ENCODE data around the gene C1QTNF8.

Gene C1QTNF8

DNA sequence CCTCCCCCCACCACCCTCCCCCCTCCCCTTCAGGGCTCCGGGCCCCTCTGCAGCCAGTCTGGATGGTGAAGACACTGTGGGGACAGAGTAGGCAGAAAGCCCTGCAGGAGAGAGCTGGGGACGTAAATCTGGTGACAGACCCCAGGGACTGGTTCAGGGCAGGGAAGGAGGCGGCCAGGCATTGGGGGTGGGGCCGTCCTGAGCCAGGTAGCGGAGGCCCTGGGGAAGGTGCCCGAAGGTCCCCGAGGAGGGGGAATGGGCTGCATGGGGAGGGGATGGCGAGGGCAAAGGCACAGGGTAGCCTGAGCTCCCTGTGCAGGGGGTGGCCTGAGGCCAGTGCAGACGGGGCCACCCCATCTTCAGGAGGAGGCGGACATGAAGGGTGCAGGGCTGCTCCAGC, 30.5 kb upstream of the C1QTNF8 start:
- H3K4me1 ChIP-seq (ENCODE audit: insufficient read depth, low read length) = no peaks in the 10 kb centered on the region
- 77% methylated on average over 10 of the region's 10 CpGs for WGBS
- no peaks in the 10 kb centered on the region for H3K36me3 ChIP-seq (ENCODE audit: insufficient read depth, low read length)

DNA sequence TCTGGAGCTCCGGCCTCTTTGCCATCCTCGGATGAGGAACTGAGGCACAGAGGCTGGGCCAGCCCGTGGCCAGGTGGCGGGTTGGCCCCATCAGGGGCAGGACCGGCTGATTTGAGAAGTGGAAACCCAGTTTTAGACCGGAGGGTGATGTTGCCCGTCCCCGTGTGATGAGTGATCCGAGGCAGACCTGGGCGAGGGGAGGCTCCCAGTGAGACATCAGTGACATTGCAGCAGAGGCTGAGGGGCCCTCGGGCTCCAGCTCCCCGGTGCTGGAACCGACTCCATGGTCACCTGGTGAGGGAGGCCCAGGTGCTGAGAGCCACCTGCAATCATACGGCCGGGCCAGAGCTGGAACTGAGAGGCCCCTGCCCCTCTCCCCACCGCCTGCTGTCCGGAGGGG, 30.0 kb upstream of the C1QTNF8 start:
- no peaks in the 10 kb centered on the region for H3K27me3 ChIP-seq (ENCODE audit: insufficient read depth, low read length)
- H3K9ac ChIP-seq (ENCODE audit: low read depth, low read length) = no peak overlapping the region
- H3K36me3 ChIP-seq (ENCODE audit: insufficient read depth, low read length) = no peaks in the 10 kb centered on the region
- H3K4me3 ChIP-seq (ENCODE audit: low read length) = no peak overlapping the region
- no peaks in the 10 kb centered on the region for H3K4me1 ChIP-seq (ENCODE audit: insufficient read depth, low read length)
- WGBS = 91% methylated on average over 17 of the region's 17 CpGs
- H3K27ac ChIP-seq (ENCODE audit: low read depth, low read length) = no peak overlapping the region
- H3K9me3 ChIP-seq (ENCODE audit: insufficient read depth, low read depth, low read length) = no peaks in the 10 kb centered on the region

More for the DNA sequence above, 30.5 kb upstream of the C1QTNF8 start:
- Histone ChIP-seq H3K27me3 (ENCODE audit: insufficient read depth, low read length) (no peaks in the 10 kb centered on the region), H3K9ac (ENCODE audit: low read depth, low read length) (no peak overlapping the region), H3K27ac (ENCODE audit: low read depth, low read length) (no peak overlapping the region), H3K4me3 (ENCODE audit: low read length) (no peak overlapping the region), H3K9me3 (ENCODE audit: insufficient read depth, low read depth, low read length) (no peaks in the 10 kb centered on the region)

DNA sequence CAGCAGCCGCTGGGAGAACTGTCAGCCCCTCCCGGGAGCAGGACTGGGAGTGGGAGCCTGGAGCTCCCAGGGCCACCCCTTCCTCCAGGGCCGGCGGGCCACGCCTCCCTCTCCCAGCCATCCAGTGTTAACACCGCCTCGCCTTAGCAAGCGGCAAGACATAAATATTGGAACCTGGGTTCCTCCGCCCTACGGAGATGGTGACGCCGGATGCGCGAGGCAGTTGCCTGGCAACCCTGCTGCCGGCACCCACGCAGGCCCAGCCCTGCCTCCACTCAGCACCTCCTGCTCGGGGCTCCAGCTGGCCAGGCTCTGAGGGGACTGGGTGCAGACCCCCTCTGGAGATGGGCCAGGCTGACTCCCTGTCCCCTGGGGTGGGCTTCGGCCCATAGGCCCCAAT, 29.4 kb upstream of the C1QTNF8 start:
- 89% methylated on average over 18 of the region's 18 CpGs for WGBS
- no peaks in the 10 kb centered on the region for H3K9me3 ChIP-seq (ENCODE audit: insufficient read depth, low read depth, low read length)
- no peaks in the 10 kb centered on the region for H3K4me1 ChIP-seq (ENCODE audit: insufficient read depth, low read length)
- no peak overlapping the region for H3K9ac ChIP-seq (ENCODE audit: low read depth, low read length)
- H3K36me3 ChIP-seq (ENCODE audit: insufficient read depth, low read length) = no peaks in the 10 kb centered on the region
- H3K4me3 ChIP-seq (ENCODE audit: low read length) = no peak overlapping the region
- no peak overlapping the region for H3K27ac ChIP-seq (ENCODE audit: low read depth, low read length)
- H3K27me3 ChIP-seq (ENCODE audit: insufficient read depth, low read length) = no peaks in the 10 kb centered on the region

DNA sequence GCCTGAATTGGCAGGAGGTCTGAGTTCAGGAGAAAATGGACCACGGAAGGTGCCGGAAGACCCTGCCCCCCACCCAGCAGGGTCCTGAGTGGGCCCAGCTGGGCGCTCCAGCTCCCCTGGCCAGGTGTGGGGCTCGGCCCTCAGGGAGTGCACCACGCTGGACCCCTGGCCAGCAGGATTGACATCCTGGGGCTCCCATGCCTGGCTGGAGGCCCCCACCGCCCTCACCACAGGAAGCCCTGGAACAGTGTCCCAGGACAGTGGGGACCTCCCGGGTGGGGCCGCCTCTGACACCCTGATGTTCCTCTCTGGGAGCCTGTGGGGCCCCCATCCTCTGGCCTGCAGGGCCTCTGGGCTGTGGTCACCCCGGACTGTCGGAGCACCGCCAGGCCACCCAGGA, 28.8 kb upstream of the C1QTNF8 start:
- Histone ChIP-seq H3K4me1 (ENCODE audit: insufficient read depth, low read length) (no peaks in the 10 kb centered on the region), H3K9ac (ENCODE audit: low read depth, low read length) (no peak overlapping the region), H3K36me3 (ENCODE audit: insufficient read depth, low read length) (no peaks in the 10 kb centered on the region), H3K27ac (ENCODE audit: low read depth, low read length) (no peak overlapping the region), H3K27me3 (ENCODE audit: insufficient read depth, low read length) (no peaks in the 10 kb centered on the region), H3K4me3 (ENCODE audit: low read length) (no peak overlapping the region), H3K9me3 (ENCODE audit: insufficient read depth, low read depth, low read length) (no peaks in the 10 kb centered on the region)
- WGBS = 94% methylated on average over 11 of the region's 11 CpGs

DNA sequence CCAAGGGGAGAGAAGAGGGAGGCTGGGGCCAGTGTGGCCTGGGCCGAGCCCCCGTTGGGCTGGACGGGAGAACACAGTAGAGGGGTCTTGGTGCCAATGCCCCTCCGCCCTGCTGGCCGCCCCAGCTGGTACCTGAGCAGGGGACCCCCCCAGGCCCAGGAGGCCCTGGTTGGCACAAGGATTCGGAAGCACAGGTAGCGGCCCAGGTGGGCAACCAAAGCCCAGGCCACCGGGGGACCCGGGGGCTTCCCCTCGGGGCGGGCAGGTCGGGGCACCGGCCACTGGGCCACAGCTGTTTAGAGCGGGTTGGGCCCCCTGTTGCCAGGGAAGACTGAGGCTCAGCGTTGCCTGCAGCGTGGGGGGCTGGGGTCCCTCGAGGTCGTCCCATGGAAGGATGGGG, 28.2 kb upstream of the C1QTNF8 start:
- Histone ChIP-seq H3K4me1 (ENCODE audit: insufficient read depth, low read length) (no peaks in the 10 kb centered on the region), H3K9ac (ENCODE audit: low read depth, low read length) (no peak overlapping the region), H3K36me3 (ENCODE audit: insufficient read depth, low read length) (no peaks in the 10 kb centered on the region), H3K27me3 (ENCODE audit: insufficient read depth, low read length) (no peaks in the 10 kb centered on the region), H3K4me3 (ENCODE audit: low read length) (no peak overlapping the region), H3K9me3 (ENCODE audit: insufficient read depth, low read depth, low read length) (no peaks in the 10 kb centered on the region), H3K27ac (ENCODE audit: low read depth, low read length) (no peak overlapping the region)
- WGBS = 93% methylated on average over 18 of the region's 18 CpGs

DNA sequence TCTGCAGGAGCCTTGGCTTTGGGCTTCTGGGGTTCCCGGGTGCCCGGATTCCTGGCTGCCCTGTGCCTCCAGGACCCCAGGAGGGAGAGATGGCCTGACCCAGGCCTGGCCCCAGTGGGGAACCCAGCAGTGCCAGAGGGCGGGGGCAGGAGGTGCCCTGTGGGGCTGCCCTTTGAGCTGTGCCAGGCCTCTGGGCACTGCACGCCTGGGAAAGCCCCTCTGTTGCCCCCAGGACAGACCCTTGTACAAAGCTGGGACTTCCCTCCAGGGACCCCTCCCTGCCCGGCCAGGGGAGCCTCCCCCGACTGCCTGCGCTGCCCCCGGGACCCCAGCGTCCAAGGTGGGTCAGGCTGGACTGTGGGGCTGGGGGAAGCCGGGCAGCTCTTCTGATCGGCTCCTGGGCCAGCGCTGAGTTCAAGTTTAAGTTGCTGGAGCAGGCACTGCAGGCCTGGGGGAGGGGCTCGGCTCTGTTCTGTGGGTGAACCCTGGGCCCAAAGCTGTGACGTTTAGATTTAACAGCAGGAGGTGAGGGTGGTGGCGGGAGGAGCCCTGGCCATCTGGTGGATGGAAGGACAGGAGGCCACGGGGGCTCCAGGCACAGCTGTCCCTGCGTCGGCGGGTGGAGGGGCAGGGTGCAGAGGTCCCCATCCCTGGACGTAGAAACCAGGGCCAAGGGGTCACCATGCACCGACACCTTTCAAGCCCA, 27.6 kb upstream of the C1QTNF8 start:
- H3K9ac ChIP-seq (ENCODE audit: low read depth, low read length) = no peak overlapping the region
- H3K36me3 ChIP-seq (ENCODE audit: insufficient read depth, low read length) = no peaks in the 10 kb centered on the region
- H3K27ac ChIP-seq (ENCODE audit: low read depth, low read length) = no peak overlapping the region
- no peak overlapping the region for H3K4me3 ChIP-seq (ENCODE audit: low read length)
- no peaks in the 10 kb centered on the region for H3K9me3 ChIP-seq (ENCODE audit: insufficient read depth, low read depth, low read length)
- H3K4me1 ChIP-seq (ENCODE audit: insufficient read depth, low read length) = no peaks in the 10 kb centered on the region
- WGBS = 88% methylated on average over 20 of the region's 21 CpGs
- no peaks in the 10 kb centered on the region for H3K27me3 ChIP-seq (ENCODE audit: insufficient read depth, low read length)

DNA sequence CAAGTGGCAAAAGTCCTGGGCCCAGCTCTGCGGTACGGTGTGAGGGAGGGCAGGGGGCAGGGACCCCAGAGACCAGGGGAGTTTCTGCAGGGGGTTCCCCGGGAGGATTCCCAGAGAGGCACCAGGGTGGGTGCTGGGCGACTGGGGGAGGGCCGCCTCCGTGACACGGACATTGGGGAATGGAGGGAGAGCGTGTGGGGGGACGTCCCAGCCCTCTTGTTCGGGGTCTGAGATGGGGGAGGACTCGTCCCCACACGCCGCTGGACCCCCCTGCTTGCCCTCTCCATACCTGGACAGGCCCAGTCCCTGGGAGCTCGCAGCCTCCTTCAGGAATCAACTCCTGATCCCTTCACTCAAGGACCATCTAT, 26.3 kb upstream of the C1QTNF8 start:
- Histone ChIP-seq H3K9ac (ENCODE audit: low read depth, low read length) (no peak overlapping the region), H3K36me3 (ENCODE audit: insufficient read depth, low read length) (no peaks in the 10 kb centered on the region), H3K27me3 (ENCODE audit: insufficient read depth, low read length) (no peaks in the 10 kb centered on the region)

DNA sequence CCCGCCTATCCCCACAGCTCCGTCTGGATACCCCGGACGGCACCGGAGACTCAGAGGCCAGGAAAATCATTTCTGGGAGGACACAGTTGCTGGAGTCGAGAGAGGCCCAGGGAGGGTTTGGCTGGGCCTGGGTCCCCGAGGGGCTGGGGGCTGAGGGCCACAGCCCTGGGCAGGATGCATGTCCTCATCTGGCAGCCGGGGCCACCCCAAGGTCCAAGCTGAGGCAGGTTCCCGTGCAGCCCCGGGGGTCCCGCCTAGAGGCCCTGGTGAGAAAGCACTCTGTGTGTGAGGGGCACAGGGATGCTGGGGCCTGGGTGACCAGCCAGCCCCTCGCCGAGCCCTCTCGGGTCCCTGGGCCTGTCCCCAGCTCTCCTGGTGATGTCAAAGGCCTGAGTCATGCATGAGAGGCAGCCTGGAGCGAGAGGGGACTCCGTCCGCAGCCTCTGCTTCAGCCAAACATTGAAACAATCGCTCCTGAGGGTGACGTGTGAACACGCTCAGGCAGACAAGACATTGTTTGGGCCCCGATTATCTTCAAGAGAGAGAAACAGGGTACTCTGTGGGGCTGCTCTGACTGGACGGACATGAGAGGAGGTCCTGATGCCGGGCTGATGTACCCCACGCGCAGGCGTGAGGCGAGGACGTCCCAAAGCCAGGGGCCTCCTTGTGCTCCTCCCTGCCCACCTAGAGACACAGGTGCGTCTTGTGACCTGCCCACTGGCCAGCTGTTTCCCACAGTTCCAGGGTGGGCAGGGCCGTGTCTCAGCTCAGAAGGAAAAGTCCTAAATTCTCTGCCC, 25.8 kb upstream of the C1QTNF8 start:
- no peaks in the 10 kb centered on the region for H3K4me1 ChIP-seq (ENCODE audit: insufficient read depth, low read length)
- WGBS = 91% methylated on average over 30 of the region's 30 CpGs
- H3K27ac ChIP-seq (ENCODE audit: low read depth, low read length) = no peak overlapping the region
- no peak overlapping the region; the same call in 1 of the 2 replicates for H3K9ac ChIP-seq (ENCODE audit: low read depth, low read length)
- no peaks in the 10 kb centered on the region for H3K9me3 ChIP-seq (ENCODE audit: insufficient read depth, low read depth, low read length)
- no peaks in the 10 kb centered on the region for H3K27me3 ChIP-seq (ENCODE audit: insufficient read depth, low read length)
- H3K4me3 ChIP-seq (ENCODE audit: low read length) = no peak overlapping the region
- H3K36me3 ChIP-seq (ENCODE audit: insufficient read depth, low read length) = no peaks in the 10 kb centered on the region

More for the DNA sequence above, 26.3 kb upstream of the C1QTNF8 start:
- no peaks in the 10 kb centered on the region for H3K9me3 ChIP-seq (ENCODE audit: insufficient read depth, low read depth, low read length)
- no peak overlapping the region for H3K4me3 ChIP-seq (ENCODE audit: low read length)
- H3K27ac ChIP-seq (ENCODE audit: low read depth, low read length) = no peak overlapping the region
- H3K4me1 ChIP-seq (ENCODE audit: insufficient read depth, low read length) = no peaks in the 10 kb centered on the region
- WGBS = 93% methylated on average over 14 of the region's 14 CpGs

DNA sequence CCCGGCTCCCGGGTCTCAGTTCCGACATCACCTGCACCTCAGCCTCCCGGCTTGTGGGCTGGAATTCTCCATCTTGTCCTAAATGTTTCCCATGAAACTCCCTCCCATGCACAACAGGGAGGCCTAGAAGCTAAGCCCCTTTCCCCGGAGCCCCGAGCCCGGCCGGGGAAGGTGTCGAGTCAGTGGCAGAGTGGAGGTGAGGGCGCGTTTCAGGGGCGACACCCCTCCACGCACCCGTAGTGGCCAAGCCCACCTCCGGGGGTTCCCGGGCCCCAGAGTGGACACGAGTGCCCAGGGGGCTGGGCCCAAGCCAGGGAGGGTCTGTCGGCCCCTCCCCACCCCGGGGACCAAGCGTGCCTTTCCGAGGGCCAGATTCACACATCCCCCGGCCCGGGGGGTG, 25.0 kb upstream of the C1QTNF8 start:
- H3K27ac ChIP-seq (ENCODE audit: low read depth, low read length) = no peak overlapping the region
- no peak overlapping the region for H3K4me3 ChIP-seq (ENCODE audit: low read length)
- H3K27me3 ChIP-seq (ENCODE audit: insufficient read depth, low read length) = no peaks in the 10 kb centered on the region
- no peaks in the 10 kb centered on the region for H3K4me1 ChIP-seq (ENCODE audit: insufficient read depth, low read length)
- 92% methylated on average over 23 of the region's 23 CpGs for WGBS
- H3K36me3 ChIP-seq (ENCODE audit: insufficient read depth, low read length) = no peaks in the 10 kb centered on the region
- no peaks in the 10 kb centered on the region for H3K9me3 ChIP-seq (ENCODE audit: insufficient read depth, low read depth, low read length)
- no peak overlapping the region; the same call in 1 of the 2 replicates for H3K9ac ChIP-seq (ENCODE audit: low read depth, low read length)

DNA sequence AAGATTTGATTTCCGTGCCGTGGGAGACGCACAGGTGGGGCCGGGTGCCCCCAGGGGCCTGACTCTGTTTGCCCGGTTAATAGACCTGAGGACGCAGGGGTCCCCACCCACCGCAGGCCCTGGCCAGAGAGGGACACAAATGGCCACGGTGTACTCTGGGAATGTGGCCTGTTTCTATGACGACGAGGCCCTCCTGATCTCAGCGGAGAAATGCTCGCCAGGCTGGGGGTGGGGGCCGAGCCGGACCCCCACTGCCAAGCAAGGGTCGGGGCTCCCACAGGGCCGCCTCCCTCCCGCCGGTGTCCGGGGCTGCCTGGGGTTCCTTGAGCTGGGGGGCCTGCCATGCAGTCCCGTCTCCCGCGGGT, 24.5 kb upstream of the C1QTNF8 start:
- H3K9ac ChIP-seq (ENCODE audit: low read depth, low read length) = no peak overlapping the region
- H3K27me3 ChIP-seq (ENCODE audit: insufficient read depth, low read length) = no peaks in the 10 kb centered on the region
- H3K27ac ChIP-seq (ENCODE audit: low read depth, low read length) = no peak overlapping the region
- H3K4me3 ChIP-seq (ENCODE audit: low read length) = no peak overlapping the region
- 93% methylated on average over 22 of the region's 22 CpGs for WGBS
- no peaks in the 10 kb centered on the region for H3K36me3 ChIP-seq (ENCODE audit: insufficient read depth, low read length)
- no peaks in the 10 kb centered on the region for H3K4me1 ChIP-seq (ENCODE audit: insufficient read depth, low read length)
- H3K9me3 ChIP-seq (ENCODE audit: insufficient read depth, low read depth, low read length) = no peaks in the 10 kb centered on the region

DNA sequence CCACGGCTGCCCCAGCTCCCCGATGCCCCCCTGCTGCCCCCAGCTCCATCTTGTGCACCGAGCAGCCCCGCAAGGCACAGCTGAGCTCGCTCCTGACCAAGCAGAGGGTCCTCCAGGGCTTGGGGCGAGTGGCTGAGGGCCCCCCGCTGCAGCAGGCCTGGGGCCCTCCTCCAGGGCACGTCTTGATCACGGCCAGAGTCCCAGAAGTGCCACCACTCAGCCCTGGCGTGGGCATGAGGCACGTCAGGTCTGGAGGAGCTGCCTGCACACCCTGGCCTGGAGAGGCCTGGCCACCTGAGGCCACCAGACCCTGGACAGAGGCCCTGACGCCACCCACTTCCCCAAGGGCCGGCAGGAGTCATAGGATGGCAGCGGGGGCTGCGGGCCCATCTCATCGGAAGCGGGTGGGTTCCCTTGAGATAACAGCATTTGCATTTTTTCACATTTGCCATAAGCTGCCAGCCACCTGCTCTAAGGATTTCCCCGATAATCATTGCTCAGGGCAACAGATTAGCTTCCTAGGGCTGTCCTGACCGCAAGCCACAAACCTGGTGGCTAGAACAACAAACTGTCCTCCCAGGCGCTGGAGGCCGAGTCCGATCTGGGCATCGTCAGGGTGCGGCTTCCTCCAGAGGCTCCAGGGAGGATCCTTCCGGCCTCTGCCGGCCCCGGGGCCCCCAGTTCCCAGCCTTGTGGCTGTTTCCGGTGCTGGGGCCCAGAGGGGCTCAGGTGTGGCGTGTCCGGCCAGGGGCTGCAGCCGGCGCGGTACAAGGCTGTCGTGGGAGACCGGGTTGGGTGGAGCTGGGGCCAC, 23.9 kb upstream of the C1QTNF8 start:
- H3K27ac ChIP-seq (ENCODE audit: low read depth, low read length) = no peak overlapping the region
- H3K9ac ChIP-seq (ENCODE audit: low read depth, low read length) = no peak overlapping the region
- WGBS = 94% methylated on average over 35 of the region's 35 CpGs
- H3K4me3 ChIP-seq (ENCODE audit: low read length) = no peak overlapping the region
- no peaks in the 10 kb centered on the region for H3K9me3 ChIP-seq (ENCODE audit: insufficient read depth, low read depth, low read length)
- H3K4me1 ChIP-seq (ENCODE audit: insufficient read depth, low read length) = no peaks in the 10 kb centered on the region
- H3K27me3 ChIP-seq (ENCODE audit: insufficient read depth, low read length) = no peaks in the 10 kb centered on the region
- no peaks in the 10 kb centered on the region for H3K36me3 ChIP-seq (ENCODE audit: insufficient read depth, low read length)
